Ishikawa (cell line): Measurements from ENCODE around the gene HOXA10.

Experiments
- CEBPB ChIP-seq: IDR thresholded peaks from 2 replicates; pipeline ENCODE4 v1.6.1; 2012
- CREB1 ChIP-seq: IDR thresholded peaks from 2 replicates; pipeline ENCODE4 v1.6.1; 2012; ENCODE audit warnings: low read depth
- EGR1 ChIP-seq: IDR thresholded peaks from 2 replicates; pipeline ENCODE4 v1.6.1; 2012
- EP300 ChIP-seq: IDR thresholded peaks from 2 replicates; pipeline ENCODE4 v1.6.1; 2012; ENCODE audit warnings: borderline replicate concordance
- FOXM1 ChIP-seq: IDR thresholded peaks from 2 replicates; pipeline ENCODE4 v1.6.1; 2012; ENCODE audit warnings: low read depth, borderline replicate concordance
- MAX ChIP-seq: IDR thresholded peaks from 2 replicates; pipeline ENCODE4 v1.6.1; 2012
- NFIC ChIP-seq: IDR thresholded peaks from 2 replicates; pipeline ENCODE4 v1.6.1; 2012
- RAD21 ChIP-seq: IDR thresholded peaks from 2 replicates; pipeline ENCODE4 v1.6.1; 2012; ENCODE audit warnings: low read depth
- REST ChIP-seq: IDR thresholded peaks from 2 replicates; pipeline ENCODE4 v1.6.1; 2012; ENCODE audit warnings: low read depth, mild to moderate bottlenecking
- TAF1 ChIP-seq: IDR thresholded peaks from 2 replicates; pipeline ENCODE4 v1.6.1; 2012; ENCODE audit warnings: low read depth, mild to moderate bottlenecking
- TCF12 ChIP-seq: IDR thresholded peaks from 2 replicates; pipeline ENCODE4 v1.6.1; 2012; ENCODE audit warnings: low read depth
- TEAD4 ChIP-seq: IDR thresholded peaks from 2 replicates; pipeline ENCODE4 v1.6.1; 2012
- YY1 ChIP-seq: IDR thresholded peaks from 2 replicates; pipeline ENCODE4 v1.6.1; 2012; ENCODE audit warnings: low read depth
- ZBTB7A ChIP-seq: IDR thresholded peaks from 2 replicates; pipeline ENCODE4 v1.6.1; 2012; ENCODE audit warnings: low read depth
- TF ChIP-seq, protein P1 (sequence below): IDR thresholded peaks from 2 replicates; pipeline ENCODE4 v1.6.1; 2012

The HOXA10 gene

DNA sequence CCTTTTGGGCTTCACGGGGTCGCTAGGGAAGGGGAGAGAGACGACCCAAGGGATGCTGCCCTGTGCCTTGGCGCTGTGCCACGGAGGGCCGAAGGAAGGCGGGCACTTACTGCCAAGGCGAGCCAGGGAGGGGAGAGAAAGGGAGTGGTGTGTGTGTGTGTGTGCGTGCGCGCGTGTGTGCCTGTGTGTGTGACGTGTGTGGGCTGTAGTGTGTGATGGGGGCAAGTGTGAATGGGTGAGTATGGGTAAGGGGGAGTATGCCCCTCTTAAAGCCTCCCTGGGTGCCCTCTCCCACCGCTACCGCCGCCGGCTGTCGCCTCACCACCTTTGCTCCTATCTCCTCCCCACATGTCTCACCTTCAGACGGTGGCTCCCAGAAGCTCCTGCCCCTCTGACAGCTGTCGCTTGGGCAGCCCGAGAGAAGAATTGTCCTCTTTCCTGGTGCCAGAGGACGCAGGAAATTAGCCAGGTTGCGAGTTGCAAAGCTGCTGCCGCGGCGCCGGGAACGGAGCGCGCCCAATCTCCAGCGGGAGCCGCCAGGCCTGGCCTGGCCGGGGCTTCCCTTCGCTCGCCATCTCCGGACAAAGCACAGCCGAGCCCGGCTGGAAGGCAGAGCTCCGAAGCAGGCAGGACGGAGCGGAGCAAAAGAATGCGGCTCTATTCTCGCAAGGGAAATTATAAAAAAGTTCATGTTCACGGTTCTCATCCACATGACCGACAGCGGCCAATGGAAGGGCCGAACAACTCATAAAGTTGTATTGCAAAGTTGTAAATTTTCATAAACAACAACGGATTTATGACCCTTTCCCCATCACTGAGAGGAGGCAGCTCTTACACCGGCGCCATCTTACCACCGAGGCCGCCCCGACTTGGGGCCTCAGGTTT, 21.9 kb downstream of the HOXA10 start, which contains the start of gene HOXA3:
Gene HOXA3, minus strand, starts transcription at position 653 of the 885 bp plus-strand sequence. CDS start 41,943 bp downstream, outside the sequence.
- TF ChIP-seq CEBPB = no peak
- TF ChIP-seq YY1 = no peak
- no peak for TF ChIP-seq MAX
- no peak for TF ChIP-seq FOXM1
- no peak for TF ChIP-seq TCF12
- TF ChIP-seq, protein P1, sequence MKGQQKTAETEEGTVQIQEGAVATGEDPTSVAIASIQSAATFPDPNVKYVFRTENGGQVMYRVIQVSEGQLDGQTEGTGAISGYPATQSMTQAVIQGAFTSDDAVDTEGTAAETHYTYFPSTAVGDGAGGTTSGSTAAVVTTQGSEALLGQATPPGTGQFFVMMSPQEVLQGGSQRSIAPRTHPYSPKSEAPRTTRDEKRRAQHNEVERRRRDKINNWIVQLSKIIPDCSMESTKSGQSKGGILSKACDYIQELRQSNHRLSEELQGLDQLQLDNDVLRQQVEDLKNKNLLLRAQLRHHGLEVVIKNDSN = no peak
- no peak for TF ChIP-seq ZBTB7A
- TF ChIP-seq REST = no peak
- no peak for TF ChIP-seq EGR1
- no peak for TF ChIP-seq RAD21
- no peak for TF ChIP-seq EP300
- TF ChIP-seq TEAD4 = no peak
- TF ChIP-seq CREB1 = no peak
- TF ChIP-seq TAF1 = no peak
- no peak for TF ChIP-seq NFIC

DNA sequence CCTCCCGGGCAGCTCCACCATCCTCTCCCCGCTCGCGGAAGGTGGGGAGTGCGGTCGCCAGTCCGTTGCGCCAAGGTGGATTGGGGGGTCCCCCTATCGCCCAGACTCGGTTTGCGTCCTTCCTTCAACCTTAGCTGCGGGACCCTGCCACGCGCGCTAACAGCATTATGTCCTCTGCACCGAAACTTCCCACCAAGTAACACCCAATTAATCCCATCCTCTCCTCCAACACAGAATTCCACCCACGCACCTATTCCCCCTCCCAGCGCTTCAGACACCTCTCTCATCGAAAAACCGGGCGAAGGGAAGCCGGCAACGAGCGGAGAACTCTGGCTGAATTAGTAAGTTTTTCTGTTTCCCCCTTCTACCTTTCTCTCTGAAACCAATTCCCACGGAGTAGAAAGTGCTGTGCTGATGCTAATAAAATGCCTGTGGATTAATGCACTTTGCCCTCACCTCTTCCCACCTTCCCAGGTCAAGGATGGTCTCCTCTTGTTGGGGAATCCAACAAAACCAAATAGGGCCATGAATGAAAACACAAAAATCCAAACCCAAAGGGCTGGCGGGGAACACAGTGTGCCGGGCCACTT, 22.7 kb downstream of the HOXA10 start:
- TF ChIP-seq, protein P1 = no peak
- TF ChIP-seq EGR1 = no peak
- TF ChIP-seq TCF12 = no peak
- TF ChIP-seq FOXM1 = no peak

DNA sequence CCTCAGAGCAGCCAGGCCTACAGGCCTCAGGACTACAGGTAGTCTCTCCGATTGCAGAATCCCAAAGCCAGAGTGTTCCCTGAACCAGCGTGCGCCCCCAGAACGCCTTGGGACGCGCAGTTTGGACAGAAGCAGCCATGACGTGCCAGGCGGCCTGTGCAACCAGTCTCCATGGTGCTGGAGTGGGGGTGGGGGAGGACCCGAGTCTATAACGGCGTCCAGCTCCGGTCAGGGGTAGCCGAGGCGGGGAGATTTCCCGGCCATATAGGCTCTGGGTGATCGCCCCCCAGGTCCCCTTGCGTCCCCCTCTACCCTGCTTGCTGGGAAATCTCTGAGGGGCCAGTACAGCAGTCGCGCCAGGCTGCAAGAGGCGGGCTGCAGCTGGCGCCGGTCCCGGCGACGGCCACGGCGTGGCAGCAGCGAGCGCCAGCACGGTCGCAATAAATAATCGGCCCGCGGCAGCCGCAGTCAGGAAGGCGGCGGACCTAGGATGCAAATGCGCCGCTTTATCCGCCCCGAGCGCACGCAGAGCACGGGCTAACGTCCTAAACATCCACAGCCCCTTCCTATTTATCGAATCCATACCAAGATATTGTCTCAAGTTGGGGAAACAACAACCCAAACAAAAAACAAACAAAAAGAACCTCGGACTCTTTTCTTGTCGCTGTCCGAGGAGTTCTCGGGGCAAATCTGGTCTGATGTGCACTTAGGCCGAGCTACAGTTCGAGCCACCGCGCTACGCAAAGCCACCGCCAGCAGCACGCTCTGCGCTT, 23.4 kb downstream of the HOXA10 start:
- TF ChIP-seq RAD21 (peak; percentile 47; the same call in 1 of the 2 replicates), TAF1 (peak; percentile 47; the same call in 1 of the 2 replicates), YY1 (peak; percentile 73; the same call in 1 of the 2 replicates), MAX (peak; percentile 28), FOXM1 (no peak), EGR1 (0 out of 2 replicates have a peak, but pooled peaks have one; percentile 8), CREB1 (no peak), CEBPB (no peak), NFIC (0 out of 2 replicates have a peak, but pooled peaks have one; percentile 40), REST (peak; percentile 64), EP300 (no peak), TCF12 (peak; percentile 39; the same call in 1 of the 2 replicates), ZBTB7A (peak; percentile 39; the same call in 1 of the 2 replicates), TEAD4 (peak; percentile 6; the same call in 1 of the 2 replicates)
- TF ChIP-seq, protein P1 = no peak

- TF ChIP-seq TEAD4 (no peak), EGR1 (no peak), MAX (no peak), CREB1 (no peak), RAD21 (no peak), REST (no peak), EP300 (no peak), FOXM1 (no peak), CEBPB (no peak), TAF1 (no peak), ZBTB7A (no peak), TCF12 (no peak), NFIC (no peak; the same call in 1 of the 2 replicates), YY1 (no peak)
- TF ChIP-seq, protein P1 = no peak
These were observed 24.1 kb downstream of the HOXA10 start for GRCh38 chr7:27149842-27150567.
